Measurements from ENCODE around the gene ANKRD40CL.
"Not testable (repeated sequence)": the region's sequence is repeated elsewhere in the genome, so short reads cannot be mapped to it uniquely, and the experiment has no call there.

Gene ANKRD40CL

GRCh38 chr17:50762177-50762576 is 5.1 kb downstream of the ANKRD40CL start:
- no peak for DNase-seq (ENCODE audit: low read depth in 2 of 2)

DNA sequence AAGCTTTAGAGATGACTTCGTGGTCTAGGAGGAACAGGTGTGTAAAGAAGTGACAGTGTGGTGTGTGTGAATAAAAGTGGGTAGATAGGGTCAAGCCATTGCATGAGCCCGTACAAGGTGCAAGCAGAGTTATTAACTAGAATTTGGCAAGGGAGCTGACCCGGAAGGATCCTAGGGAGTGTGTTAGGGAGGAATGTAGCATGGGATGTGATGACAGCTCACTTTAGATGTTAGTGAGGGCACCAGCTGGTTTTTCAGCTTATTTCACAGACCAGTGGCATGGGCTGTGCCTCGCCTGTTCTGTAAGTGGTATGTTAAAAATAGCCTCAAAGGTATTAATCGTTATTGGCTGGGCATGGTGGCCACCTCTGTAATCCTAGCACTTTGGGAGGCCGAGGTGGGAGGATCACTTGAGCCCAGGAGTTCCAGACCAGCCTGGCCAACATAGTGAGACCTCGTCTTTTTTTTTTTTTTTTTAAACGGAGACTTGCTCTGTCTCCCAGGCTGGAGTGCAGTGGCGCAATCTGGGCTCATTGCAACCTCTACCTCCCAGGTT is 8.3 kb downstream of the ANKRD40CL start:
- no peak for DNase-seq (ENCODE audit: low read depth in 2 of 2)

GRCh38 chr17:50758524-50758923 is 8.8 kb downstream of the ANKRD40CL start:
- no peak for DNase-seq (ENCODE audit: low read depth in 2 of 2)

- no peak for DNase-seq (ENCODE audit: low read depth in 2 of 2)
Observed at GRCh38 chr17:50754521-50754920, 12.8 kb downstream of the ANKRD40CL start.

DNA sequence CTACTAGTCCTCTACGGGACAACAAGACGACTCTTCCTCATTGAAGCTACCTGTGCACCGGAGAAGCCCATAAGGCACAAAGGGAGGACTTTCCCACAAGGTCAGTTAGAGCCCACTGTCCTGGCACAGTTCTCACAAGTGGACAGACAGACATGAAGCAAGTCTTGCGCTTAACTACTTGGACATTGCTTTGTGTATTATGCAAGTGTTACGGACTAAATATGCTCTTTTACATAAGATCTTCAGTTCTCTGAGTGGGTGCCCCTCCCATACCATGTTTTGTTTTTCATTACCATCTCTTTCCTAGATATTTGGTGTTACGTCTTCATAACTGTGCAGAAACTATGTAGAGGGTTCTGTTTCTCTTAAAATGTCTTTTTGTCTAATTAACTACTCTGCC is 18.1 kb downstream of the ANKRD40CL start:
- no peak for DNase-seq (ENCODE audit: low read depth in 2 of 2)

DNA sequence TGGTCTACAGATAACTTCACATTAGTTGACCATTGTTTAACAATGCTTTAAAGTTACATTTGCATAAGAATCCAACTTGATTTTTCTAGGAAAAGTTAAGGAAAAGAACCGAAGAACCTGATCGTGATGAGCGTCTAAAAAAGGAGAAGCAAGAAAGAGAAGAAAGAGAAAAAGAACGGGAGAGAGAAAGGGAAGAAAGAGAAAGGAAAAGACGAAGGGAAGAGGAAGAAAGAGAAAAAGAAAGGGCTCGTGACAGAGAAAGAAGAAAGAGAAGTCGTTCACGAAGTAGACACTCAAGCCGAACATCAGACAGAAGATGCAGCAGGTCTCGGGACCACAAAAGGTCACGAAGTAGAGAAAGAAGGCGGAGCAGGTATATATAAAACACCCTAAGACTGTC is 21.7 kb downstream of the ANKRD40CL start:
- no peak for DNase-seq (ENCODE audit: low read depth in 2 of 2)

GRCh38 chr17:50739098-50739497 is 28.2 kb downstream of the ANKRD40CL start:
- no peak for DNase-seq (ENCODE audit: low read depth in 2 of 2)

DNA sequence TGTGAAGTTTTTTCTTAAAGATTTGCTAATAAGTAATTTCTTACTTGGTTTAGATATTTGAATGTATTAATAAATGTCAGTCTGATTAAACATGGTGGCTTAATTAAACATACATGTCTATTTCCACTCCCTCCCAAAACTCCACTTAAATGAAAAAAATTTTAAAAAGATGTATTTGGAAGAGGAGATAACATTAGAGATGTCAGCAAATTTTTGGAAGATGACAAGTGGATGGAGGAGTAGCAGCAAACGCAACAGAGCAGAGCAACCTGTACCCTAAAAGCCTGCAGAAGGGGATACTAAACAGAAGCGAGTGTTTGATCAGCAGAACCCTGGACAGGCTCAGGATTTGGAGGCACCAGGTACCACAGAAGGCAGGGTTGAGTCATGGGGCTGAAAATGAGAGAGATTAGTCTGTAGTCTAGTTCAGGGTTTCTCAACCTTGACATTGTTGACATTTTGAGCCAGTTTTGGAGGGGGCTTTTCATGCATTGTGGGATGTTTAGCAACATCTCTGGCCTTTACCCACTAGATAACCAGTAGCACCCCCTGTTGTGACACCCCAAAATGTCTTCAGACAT is 30.1 kb downstream of the ANKRD40CL start:
- DNase-seq (ENCODE audit: low read depth in 2 of 2) = no peak

DNA sequence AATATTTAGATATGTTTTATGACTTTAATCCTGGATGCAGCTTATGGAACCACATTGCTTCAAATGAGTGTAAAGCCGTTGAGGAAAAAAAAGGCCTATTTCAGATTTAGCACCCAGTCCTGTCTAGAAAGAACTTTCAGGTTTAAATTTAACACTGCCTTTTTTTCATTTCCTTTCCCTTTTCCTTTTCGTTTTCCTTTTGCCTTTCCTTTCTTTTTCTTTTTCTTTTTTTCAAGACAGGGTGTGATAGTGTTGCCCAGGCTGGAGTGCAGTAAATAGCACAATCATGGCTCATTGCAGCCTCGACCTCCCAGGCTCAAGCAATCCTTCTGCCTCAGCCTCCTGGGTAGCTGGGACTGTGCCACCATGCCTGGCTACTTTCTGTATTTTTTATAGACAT is 32.0 kb downstream of the ANKRD40CL start:
- no peak for DNase-seq (ENCODE audit: low read depth in 2 of 2)

- DNase-seq (ENCODE audit: low read depth in 2 of 2) = no peak
Observed at GRCh38 chr17:50731575-50732460, 35.5 kb downstream of the ANKRD40CL start.

DNA sequence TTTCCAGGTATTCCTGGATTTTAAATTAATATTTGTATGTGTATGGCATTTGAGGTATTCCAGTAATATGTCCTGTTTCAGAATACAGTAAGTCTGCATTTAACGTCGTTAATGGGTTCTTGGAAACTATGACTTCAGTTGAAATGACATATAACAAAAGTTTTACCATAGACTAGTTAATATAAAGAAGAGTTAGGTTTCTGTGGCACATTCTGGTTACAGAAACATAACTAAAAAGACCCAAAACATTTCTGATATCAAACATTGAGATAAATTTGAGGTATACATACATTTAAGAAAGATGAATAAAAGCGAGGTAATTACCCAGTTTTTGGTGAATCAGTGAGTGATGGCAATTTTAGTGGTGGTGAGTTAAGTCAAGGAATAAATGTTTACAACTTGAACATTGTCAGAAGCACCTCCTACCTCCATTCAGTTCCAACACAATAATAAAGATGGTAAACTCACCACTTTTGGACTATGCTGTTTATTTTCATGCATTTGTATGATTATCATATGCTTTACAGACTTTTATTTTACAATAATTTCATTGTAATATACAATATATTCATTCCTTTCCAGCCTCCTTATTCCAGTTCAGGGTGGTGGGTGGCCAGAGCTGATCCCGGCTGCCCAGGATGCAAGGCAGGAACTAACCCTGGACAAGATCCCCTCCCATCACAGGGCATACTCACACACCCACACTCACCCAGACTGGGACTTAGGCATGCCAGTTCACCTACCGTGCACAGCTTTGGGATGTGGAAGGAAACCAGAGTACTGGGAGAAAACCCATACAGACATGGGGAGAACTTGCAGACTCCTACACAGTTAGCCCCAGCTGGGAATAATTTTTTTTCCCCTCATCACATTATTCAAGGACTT is 38.2 kb downstream of the ANKRD40CL start:
- DNase-seq (ENCODE audit: low read depth in 2 of 2) = no peak

DNA sequence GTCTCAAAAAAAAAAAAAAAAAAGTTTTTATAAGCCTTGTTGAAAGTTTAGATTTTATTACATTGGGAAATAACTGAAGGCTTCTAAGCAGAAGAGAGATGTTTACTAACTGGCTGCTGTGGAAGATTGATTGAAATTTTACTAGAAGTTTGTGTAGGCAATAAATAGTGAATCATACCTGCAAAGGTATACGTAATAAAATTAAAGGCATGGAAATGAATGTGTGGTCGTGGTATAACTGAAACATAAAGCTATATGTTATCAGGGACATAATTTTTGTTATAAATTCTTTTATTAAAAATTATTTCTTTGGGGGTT is 39.2 kb downstream of the ANKRD40CL start:
- DNase-seq (ENCODE audit: low read depth in 2 of 2) = no peak

DNA sequence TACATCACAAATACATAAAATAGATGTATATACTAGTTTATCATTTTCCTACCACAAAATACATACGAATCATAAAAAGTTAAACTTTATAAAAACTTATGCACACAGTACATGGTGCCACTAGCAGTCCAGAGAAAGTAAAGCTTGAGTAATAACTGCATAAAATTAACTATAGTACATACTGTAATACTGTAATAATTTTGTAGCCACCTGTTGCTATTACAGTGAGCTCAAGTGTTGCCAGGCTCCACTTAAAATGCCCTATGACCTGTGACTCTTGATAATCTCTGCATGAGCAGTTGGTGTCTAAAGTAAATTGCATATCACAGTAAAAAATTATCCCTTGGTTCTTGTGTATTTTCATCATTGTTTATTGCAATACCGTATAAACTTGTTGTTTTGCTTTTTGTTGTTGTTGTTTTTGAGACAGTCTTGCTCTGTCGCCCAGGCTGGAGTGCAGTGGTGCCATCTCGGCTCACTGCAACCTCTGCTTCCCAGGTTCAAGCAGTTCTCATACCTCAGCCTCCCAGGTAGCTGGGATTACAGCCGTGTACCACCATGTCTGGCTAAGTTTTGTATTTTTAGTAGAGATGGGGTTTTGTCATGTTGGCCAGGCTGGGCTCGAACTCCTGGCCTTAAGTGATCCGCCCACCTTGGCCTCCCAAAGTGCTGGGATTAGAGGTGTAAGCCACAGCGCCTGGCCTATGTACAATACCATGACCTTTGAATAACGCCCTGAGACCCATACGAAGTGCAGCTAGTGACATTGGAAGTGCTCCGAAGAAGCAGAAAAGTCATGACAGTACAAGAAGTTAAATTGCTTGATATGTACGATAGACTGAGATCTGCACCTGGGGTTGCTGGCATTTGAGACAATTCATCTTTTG is 41.3 kb downstream of the ANKRD40CL start:
- DNase-seq (ENCODE audit: low read depth in 2 of 2) = no peak

DNA sequence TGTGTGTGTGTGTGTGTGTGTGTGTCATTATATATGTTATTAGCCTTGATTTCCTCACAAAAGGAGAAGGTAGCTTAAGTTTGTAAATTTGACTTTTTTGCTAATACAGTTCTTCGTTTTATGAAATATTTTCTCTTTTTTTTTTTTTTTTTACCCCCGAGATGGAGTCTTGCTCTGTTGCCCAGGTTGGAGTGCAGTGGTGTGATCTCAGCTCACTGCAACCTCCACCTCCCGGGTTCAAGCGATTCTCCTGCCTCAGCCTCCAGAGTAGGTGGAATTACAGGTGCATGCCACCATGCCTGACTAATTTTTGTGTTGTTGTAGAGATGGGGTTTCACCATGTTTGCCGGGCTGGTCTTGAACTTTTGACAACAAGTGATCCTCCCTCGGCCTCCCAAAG is 42.7 kb downstream of the ANKRD40CL start:
- not testable (repeated sequence) for DNase-seq (ENCODE audit: low read depth in 2 of 2)

- DNase-seq (ENCODE audit: low read depth in 2 of 2) = no peak
Observed at GRCh38 chr17:50722746-50723145, 44.6 kb downstream of the ANKRD40CL start.

DNA sequence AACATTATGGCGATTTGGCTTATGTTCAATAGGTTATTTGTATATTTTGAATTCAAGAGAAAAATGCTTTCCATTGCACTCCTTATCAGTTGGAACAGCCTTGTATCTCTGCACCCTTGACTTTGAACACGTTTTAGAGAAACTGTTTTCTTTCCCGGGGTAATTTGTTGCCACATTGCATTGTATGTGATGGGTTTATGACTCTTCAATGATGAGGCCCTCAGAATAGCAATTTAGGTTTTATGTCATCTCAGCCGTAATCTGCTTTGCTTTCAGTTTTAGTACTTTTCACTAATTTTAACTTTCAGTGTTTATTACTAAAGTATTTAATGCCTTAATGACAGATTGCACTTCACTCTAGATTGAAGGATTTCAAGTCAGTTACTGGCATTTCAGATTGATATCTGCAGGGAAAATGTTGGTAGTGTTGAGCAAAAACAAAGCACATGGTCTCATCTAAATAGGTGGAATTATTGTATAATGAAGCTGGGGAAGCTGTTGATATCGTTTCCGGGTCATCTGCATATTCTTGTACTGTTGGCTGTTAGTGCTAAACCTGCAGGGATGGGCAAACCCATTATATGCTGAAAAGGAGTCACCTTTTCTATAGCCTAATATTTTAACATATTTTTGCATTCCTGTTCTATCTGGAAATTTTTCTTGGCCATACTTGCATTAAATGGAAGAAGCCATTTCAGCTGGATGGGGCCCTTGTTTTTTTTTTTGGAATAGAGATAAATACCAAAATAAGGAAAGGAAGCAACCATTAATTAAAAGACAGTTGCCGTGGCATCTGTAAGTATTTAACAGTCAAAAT is 45.9 kb downstream of the ANKRD40CL start:
- DNase-seq (ENCODE audit: low read depth in 2 of 2) = no peak

DNA sequence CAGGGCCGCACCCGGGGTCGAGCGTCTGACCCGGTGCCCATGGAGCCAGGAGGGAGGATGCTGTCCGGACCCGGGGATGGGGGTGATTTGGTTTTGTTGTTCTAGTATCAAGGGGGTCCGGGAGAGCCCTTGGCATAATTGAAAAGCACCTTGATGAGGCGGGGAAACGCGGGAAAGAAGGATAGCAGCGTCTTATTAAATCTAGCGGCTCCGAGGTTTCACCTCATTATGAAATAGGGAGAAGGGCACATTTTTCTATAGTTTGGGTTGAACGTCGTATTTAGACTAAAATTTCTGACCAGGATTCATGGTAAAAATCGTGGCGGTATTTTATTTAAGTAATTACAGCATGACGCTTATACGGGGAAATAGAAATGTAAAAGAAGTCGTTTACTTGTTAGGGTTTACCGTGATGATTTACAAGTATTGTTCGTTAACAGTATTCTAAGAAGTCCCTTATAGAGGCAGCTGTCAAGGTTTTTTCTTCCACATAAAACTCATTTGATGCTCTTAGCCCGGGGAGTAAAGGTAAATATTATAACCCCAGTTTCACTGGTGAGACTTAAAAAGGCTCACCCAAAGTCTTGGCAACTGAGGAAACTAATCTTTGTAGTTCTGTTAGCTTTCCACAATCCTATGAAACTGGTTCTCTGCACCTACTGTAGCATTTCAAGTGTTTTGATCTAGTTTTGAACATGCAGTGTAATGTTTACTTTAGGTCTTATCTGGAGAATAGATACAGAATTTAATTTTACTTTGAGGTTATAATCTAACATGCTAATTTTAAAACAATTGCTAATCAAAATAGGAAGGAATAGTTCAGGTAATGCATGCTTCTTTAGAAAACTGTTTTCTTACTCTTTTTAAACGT is 47.2 kb downstream of the ANKRD40CL start:
- DNase-seq (ENCODE audit: low read depth in 2 of 2) = no peak

DNA sequence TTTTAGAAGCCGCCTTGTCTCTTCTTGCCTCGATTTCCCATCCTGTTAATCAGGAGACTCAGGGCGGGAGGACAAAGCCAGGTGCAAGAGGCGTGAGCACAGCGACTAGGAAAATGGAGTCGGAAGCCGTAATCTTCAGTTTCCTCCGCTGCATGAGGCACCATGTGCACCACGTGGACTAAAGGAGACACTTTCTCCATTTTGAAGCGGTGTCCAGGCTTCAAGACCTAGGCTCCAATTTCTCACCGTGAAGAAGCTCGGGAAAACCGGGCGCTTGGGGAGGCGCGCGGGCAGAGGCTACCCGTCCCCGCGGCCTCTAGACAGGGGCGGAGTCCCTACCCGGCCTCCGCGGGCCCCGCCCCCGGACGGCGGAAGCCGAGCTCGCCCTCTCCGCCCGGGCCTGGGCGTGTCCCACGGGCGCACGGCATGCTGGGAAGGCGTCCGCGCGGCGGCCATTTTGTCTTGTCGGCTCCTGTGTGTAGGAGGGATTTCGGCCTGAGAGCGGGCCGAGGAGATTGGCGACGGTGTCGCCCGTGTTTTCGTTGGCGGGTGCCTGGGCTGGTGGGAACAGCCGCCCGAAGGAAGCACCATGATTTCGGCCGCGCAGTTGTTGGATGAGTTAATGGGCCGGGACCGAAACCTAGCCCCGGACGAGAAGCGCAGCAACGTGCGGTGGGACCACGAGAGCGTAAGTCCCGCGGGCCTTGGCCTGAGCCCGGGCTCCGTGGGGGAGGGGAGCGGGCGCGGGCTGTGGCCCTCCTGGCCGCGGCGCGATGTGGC is 48.0 kb downstream of the ANKRD40CL start, which contains the start of gene LUC7L3:
Gene LUC7L3, plus strand, starts transcription at position 460 of the 780 bp plus-strand sequence. Its CDS starts 130 bp downstream, at position 590.
- DNase-seq (ENCODE audit: low read depth in 2 of 2) = peak; percentile 85 to 88
